Chondrocyte (in vitro differentiated cells): ENCODE data around the gene KIR2DL1. TPM values are rescaled to one million over a fixed set of nuclear protein-coding genes. Genes with fewer than 3 reads are reported as not detected.
"Not testable (repeated sequence)": the region's sequence is repeated elsewhere in the genome, so short reads cannot be mapped to it uniquely, and the experiment has no call there.

Experiments
- DNase-seq: peaks from one replicate; pipeline ENCODE4 v3.0.0; 2021; ENCODE audit warnings: mixed read lengths, low spot score
- H3K27ac Mint-ChIP-seq: one replicate; pipeline ENCODE4 v1.8.0; 2021; ENCODE audit warnings: mild to moderate bottlenecking, moderate library complexity, mixed read lengths; ENCODE audit not compliant: unreplicated experiment
- H3K27me3 Mint-ChIP-seq: 2 replicates; pipeline ENCODE4 v1.8.0; 2021; ENCODE audit warnings: low read depth, mixed read lengths
- H3K36me3 Mint-ChIP-seq: 2 replicates; pipeline ENCODE4 v1.8.0; 2021; ENCODE audit warnings: low read depth, mixed read lengths
- H3K4me1 Mint-ChIP-seq: 2 replicates; pipeline ENCODE4 v1.8.0; 2021; ENCODE audit warnings: low read depth, mild to moderate bottlenecking, mixed read lengths
- H3K4me3 Mint-ChIP-seq: one replicate; pipeline ENCODE4 v1.8.0; 2021; ENCODE audit warnings: mild to moderate bottlenecking, moderate library complexity, mixed read lengths; ENCODE audit not compliant: unreplicated experiment
- H3K9me3 Mint-ChIP-seq: 2 replicates; pipeline ENCODE4 v1.8.0; 2021; ENCODE audit warnings: low read depth, mixed read lengths
- total RNA-seq: library from RNA; stranded (reverse); gene quantifications from 3 replicates; pipeline ENCODE4 v1.2.1, GENCODE V29; 2021
- TF ChIP-seq, protein P1 (sequence below): fragments of 200-600 bp; sonication (generic); IDR thresholded peaks from 2 replicates; pipeline ENCODE4 v1.5.0; 2021; ENCODE audit warnings: antibody characterized with exemption, mild to moderate bottlenecking, moderate library complexity

The KIR2DL1 gene
- total RNA-seq, 1 donor from 2014 or later: not detected

DNA sequence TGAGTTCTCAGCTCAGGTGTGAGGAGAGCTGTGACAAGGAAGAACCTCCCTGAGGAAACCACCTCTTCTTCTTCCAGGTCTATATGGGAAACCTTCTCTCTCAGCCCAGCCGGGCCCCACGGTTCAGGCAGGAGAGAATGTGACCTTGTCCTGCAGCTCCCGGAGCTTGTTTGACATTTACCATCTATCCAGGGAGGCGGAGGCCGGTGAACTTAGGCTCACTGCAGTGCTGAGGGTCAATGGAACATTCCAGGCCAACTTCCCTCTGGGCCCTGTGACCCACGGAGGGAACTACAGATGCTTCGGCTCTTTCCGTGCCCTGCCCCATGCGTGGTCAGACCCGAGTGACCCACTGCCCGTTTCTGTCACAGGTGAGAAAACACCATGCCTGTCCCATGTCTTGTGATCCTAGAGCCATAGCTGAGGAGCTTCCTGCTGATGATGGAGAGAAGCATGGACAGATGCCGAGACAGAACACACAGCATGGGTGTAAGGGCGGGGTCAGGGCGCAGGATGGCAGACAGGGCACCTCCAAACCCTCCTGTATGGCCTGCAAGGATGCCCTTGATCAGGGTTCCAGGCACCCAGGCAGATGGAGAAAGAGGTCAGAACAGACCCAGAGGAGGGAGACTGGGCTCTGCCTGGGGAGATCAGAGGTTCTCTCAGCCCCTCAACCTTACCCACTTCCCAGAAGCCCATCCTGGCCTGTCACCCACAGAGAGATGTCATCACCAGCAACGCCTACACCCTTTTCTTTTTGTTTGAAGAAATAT, 40.0 kb upstream of the KIR2DL1 start:
- no peak overlapping the region for H3K4me3 Mint-ChIP-seq
- DNase-seq: no peak
- H3K36me3 Mint-ChIP-seq: no peaks in the 10 kb centered on the region
- TF ChIP-seq, protein P1, sequence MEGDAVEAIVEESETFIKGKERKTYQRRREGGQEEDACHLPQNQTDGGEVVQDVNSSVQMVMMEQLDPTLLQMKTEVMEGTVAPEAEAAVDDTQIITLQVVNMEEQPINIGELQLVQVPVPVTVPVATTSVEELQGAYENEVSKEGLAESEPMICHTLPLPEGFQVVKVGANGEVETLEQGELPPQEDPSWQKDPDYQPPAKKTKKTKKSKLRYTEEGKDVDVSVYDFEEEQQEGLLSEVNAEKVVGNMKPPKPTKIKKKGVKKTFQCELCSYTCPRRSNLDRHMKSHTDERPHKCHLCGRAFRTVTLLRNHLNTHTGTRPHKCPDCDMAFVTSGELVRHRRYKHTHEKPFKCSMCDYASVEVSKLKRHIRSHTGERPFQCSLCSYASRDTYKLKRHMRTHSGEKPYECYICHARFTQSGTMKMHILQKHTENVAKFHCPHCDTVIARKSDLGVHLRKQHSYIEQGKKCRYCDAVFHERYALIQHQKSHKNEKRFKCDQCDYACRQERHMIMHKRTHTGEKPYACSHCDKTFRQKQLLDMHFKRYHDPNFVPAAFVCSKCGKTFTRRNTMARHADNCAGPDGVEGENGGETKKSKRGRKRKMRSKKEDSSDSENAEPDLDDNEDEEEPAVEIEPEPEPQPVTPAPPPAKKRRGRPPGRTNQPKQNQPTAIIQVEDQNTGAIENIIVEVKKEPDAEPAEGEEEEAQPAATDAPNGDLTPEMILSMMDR: no peak
- H3K4me1 Mint-ChIP-seq: no peaks in the 10 kb centered on the region
- H3K9me3 Mint-ChIP-seq: peaks cover 63% of the 10 kb centered on the region
- no peak overlapping the region for H3K27ac Mint-ChIP-seq
- H3K27me3 Mint-ChIP-seq: no peaks in the 10 kb centered on the region

DNA sequence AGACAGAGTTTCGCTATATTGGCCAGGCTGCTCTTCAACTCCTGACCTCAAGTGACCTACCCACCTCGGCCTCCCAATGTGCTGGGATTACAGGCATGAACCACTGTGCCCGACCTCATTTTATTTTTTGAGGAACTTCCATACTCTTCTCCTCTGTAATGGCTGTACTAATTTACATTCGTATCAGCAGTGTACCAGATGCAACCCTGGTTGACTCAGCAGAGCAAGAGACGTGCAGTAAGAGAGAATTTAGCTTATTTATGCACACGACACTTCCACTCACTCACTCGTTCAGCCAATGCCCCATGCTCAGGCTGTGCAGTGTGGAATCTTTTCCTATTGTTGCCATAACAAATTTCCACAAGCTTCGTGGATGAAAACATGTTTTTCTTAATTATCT, 38.4 kb upstream of the KIR2DL1 start:
- peaks cover 60% of the 10 kb centered on the region for H3K9me3 Mint-ChIP-seq
- H3K36me3 Mint-ChIP-seq: no peaks in the 10 kb centered on the region
- no peaks in the 10 kb centered on the region for H3K4me1 Mint-ChIP-seq
- H3K27ac Mint-ChIP-seq: no peak overlapping the region
- TF ChIP-seq, protein P1: no peak
- H3K4me3 Mint-ChIP-seq: no peak overlapping the region
- no peak for DNase-seq
- H3K27me3 Mint-ChIP-seq: no peaks in the 10 kb centered on the region

DNA sequence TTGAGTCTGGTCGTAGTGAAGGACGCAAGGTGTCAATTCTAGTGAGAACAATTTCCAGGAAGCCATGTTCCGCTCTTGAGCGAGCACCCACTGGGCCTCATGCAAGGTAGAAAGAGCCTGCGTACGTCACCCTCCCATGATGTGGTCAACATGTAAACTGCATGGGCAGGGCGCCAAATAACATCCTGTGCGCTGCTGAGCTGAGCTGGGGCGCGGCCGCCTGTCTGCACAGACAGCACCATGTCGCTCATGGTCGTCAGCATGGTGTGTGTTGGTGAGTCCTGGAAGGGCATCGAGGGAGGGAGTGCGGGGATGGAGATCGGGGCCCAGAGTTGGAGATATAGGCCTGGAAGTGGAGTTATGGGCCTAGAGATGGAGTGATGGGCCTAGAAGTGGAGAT, 31.3 kb upstream of the KIR2DL1 start, which contains the start of gene KIR2DL3:
Gene KIR2DL3 (plus strand): TSS at position 208 of the 400 bp plus-strand sequence. CDS start 33 bp downstream, at position 241.
- H3K36me3 Mint-ChIP-seq, H3K27me3 Mint-ChIP-seq, H3K27ac Mint-ChIP-seq, H3K4me1 Mint-ChIP-seq, DNase-seq, H3K4me3 Mint-ChIP-seq: not testable (repeated sequence)
- peaks cover 64% of the 10 kb centered on the region for H3K9me3 Mint-ChIP-seq

- Mint-ChIP-seq H3K27me3 (no peaks in the 10 kb centered on the region), H3K27ac (no peak overlapping the region), H3K9me3 (peaks cover 63% of the 10 kb centered on the region), H3K36me3 (no peaks in the 10 kb centered on the region), H3K4me3 (no peak overlapping the region), H3K4me1 (no peaks in the 10 kb centered on the region)
- no peak for DNase-seq
- TF ChIP-seq, protein P1: no peak
These were observed 30.9 kb upstream of the KIR2DL1 start for GRCh38 chr19:54738715-54739114.

DNA sequence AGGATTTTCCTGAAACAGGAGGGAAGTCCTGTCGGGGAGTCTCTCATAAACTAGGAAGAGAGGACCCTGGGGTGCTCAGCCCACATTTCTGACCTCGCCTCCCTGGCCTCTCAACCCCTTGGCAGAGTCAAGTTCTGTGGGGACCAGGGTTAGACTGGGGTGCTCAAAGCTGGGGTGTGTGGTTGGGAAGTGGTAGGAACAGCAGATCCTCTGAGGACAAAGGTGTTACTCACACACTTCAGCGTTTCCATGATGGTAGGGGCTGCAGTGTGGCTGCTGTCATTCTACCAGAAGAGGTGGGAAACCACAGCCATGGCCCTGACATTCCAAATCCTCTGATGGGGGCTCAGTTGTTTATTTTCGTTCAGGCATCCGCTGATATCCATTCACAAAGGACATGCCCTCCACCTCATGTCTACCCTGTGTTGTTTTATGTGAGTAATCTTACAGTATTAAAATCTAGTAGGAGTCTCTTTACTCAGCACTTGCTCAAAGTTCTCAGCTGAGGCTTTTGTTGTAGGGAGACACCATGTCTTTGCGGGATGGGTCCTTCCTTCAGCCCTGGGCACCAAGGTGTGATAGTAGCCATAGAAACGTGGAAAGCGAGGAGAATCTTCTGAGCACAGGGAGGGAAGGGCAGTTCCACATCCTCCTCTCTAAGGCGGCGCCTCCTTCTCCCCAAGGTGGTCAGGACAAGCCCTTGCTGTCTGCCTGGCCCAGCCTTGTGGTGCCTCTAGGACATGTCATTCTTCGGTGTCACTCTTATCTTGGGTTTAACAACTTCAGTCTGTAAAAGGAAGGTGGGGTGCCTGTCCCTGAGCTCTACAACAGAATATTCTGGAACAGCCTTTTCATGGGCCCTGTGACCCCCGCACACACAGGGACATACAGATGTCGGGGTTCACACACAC, 29.8 kb upstream of the KIR2DL1 start:
- TF ChIP-seq, protein P1: no peak
- H3K9me3 Mint-ChIP-seq: peaks cover 60% of the 10 kb centered on the region
- no peaks in the 10 kb centered on the region for H3K27me3 Mint-ChIP-seq
- H3K27ac Mint-ChIP-seq: no peak overlapping the region
- H3K36me3 Mint-ChIP-seq: no peaks in the 10 kb centered on the region
- no peaks in the 10 kb centered on the region for H3K4me1 Mint-ChIP-seq
- H3K4me3 Mint-ChIP-seq: no peak overlapping the region
- DNase-seq: no peak

GRCh38 chr19:54741950-54742349, 27.6 kb upstream of the KIR2DL1 start:
- H3K9me3 Mint-ChIP-seq: peaks cover 55% of the 10 kb centered on the region
- not testable (repeated sequence) for DNase-seq, H3K4me1 Mint-ChIP-seq, H3K27me3 Mint-ChIP-seq, H3K27ac Mint-ChIP-seq, H3K4me3 Mint-ChIP-seq, H3K36me3 Mint-ChIP-seq

DNA sequence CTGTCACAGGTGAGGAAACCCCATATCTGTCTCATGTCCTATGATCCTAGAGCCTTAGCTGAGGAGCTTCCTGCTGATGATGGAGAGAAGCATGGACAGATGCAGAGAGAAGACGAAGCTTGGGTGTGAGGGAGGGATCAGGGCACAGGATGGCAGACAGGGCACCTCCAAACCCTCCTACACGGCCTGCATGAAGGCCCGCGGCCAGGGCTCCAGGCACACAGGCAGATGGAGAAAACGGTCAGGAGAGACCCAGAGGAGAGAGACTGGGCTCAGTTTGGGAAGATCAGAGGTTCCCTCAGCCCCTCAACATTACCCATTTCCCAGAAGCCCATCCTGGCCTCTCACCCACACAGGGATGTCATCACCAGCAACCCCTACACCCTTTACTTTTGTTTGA, 25.5 kb upstream of the KIR2DL1 start:
- H3K4me1 Mint-ChIP-seq, H3K27me3 Mint-ChIP-seq, DNase-seq, H3K36me3 Mint-ChIP-seq, H3K27ac Mint-ChIP-seq, H3K4me3 Mint-ChIP-seq: not testable (repeated sequence)
- H3K9me3 Mint-ChIP-seq: peaks cover 54% of the 10 kb centered on the region

DNA sequence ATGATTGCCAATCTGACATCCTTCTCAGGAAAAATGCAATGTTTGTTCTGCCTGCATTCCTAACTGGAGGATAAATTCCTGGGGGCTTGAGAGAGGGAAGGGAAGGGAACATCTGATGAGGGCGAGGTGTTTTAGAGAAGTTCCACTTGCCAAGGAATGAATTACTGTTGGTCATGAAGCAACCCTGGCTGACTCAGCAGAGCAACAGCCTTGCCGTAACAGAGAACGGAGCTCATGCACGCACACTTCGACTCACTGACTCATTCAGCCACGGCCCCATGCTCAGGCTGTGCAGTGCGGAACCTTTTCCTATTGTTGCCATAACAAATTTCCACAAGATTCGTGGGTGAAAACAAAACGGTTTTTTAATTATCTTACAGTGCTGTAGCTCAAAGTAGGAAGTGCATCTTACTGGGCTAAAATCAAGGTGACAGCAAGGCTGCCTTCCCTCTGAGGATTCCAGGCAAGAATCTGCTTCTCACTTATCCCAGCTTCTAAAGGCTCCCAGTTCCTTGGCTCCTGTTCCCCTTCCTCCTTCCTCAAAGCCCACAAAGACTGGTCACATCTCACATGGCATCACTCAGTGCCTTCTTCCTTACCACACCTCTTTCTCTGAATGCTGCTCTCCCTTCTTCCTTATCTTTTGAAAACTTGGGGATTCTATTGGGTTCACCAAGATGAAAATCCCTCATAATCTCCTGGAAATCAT, 21.8 kb upstream of the KIR2DL1 start:
- H3K27me3 Mint-ChIP-seq, H3K36me3 Mint-ChIP-seq, H3K27ac Mint-ChIP-seq, DNase-seq, H3K4me1 Mint-ChIP-seq, H3K4me3 Mint-ChIP-seq: not testable (repeated sequence)
- H3K9me3 Mint-ChIP-seq: peaks cover 49% of the 10 kb centered on the region
